H1 (cell line): ENCODE measurements around the gene FPR2.

Source experiments
- EZH2 ChIP-seq: fragments of 200-600 bp; sonication (generic); IDR thresholded peaks from 2 replicates; pipeline ENCODE4 v1.7.1; 2012; ENCODE audit warnings: low read depth, mild to moderate bottlenecking, moderate library complexity, low read length, inconsistent platforms; ENCODE audit not compliant: severe bottlenecking
- MAX ChIP-seq: IDR thresholded peaks from 2 replicates; pipeline ENCODE4 v1.6.1; 2012; ENCODE audit warnings: inconsistent platforms
- NRF1 ChIP-seq: IDR thresholded peaks from 2 replicates; pipeline ENCODE4 v1.6.1; 2011; ENCODE audit warnings: mild to moderate bottlenecking, low read depth, low read length, improper control_type of control experiment
- POLR2A ChIP-seq, 2 experiments: IDR thresholded peaks; 1 replicate in 1 of 2; 2 replicates in 1 of 2; pipeline ENCODE4 v1.6.1; 2011; ENCODE audit warnings: low read depth in 2 of 2, low read length in 2 of 2, mild to moderate bottlenecking in 2 of 2; ENCODE audit errors: control extremely low read depth in 1 of 2
- RXRA ChIP-seq: IDR thresholded peaks from 2 replicates; pipeline ENCODE4 v1.6.1; 2011; ENCODE audit warnings: low read depth, mild to moderate bottlenecking, low read length, moderate library complexity; ENCODE audit not compliant: insufficient read depth
- TF ChIP-seq, protein P1 (sequence below), 3 experiments: IDR thresholded peaks; 1 replicate in 2 of 3; 2 replicates in 1 of 3; pipeline versions ENCODE4 v1.5.1 to v1.6.1; 2011; ENCODE audit warnings: low read length in 3 of 3, mild to moderate bottlenecking in 3 of 3, inconsistent platforms in 2 of 3, low read depth in 1 of 3, moderate library complexity in 1 of 3; ENCODE audit not compliant: insufficient read depth in 1 of 3; ENCODE audit errors: control extremely low read depth in 1 of 3

DNA sequence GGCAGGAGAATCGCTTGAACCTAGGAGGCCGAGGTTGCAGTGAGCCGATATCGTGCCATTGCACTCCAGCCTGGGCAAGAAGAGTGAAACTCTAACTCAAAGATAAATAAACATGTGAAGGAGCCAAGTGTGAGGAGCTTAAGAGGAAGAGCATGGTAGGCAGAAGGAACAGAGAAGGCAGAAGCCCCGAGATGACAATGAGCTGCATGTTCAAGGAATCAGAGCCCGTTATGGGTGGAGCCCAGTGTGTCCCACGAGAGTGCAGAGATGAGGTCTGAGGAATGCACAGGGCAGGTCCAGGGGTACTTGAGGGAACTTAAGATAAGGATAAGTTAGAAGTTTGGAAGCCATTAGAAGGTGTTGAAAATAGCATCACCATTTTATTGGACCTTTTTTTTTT is 716 bp downstream of the FPR2 start:
- TF ChIP-seq, protein P1, sequence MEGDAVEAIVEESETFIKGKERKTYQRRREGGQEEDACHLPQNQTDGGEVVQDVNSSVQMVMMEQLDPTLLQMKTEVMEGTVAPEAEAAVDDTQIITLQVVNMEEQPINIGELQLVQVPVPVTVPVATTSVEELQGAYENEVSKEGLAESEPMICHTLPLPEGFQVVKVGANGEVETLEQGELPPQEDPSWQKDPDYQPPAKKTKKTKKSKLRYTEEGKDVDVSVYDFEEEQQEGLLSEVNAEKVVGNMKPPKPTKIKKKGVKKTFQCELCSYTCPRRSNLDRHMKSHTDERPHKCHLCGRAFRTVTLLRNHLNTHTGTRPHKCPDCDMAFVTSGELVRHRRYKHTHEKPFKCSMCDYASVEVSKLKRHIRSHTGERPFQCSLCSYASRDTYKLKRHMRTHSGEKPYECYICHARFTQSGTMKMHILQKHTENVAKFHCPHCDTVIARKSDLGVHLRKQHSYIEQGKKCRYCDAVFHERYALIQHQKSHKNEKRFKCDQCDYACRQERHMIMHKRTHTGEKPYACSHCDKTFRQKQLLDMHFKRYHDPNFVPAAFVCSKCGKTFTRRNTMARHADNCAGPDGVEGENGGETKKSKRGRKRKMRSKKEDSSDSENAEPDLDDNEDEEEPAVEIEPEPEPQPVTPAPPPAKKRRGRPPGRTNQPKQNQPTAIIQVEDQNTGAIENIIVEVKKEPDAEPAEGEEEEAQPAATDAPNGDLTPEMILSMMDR (IDR thresholded peaks at IDR 0.05; ENCODE audit: control extremely low read depth in 1 of 3, insufficient read depth in 1 of 3, low read depth in 1 of 3, low read length in 3 of 3), result no peak
- TF ChIP-seq MAX (no peak), EZH2 (no peak), NRF1 (no peak), RXRA (no peak), POLR2A (IDR thresholded peaks at IDR 0.05; ENCODE audit: control extremely low read depth in 1 of 2, low read depth in 2 of 2, low read length in 2 of 2) (no peak)
